H1 (cell line): ENCODE measurements around the gene RAMP3. TPM values are rescaled to one million over a fixed set of nuclear protein-coding genes. Genes with fewer than 3 reads are reported as not detected.

Source experiments
- CTCF ChIA-PET: fragments of 300-600 bp; sonication (Branson Sonifier 250); formaldehyde crosslinking; loops from one replicate; lab custom pipeline; 2021; ENCODE audit not compliant: partially characterized antibody; lab: Charles Lee
- POLR2A ChIA-PET: fragments of 300-600 bp; sonication (Branson Sonifier 250); formaldehyde crosslinking; loops from one replicate; lab custom pipeline; 2021; ENCODE audit warnings: inconsistent platforms; ENCODE audit not compliant: partially characterized antibody; lab: Charles Lee
- DNase-seq, 2 experiments: peaks; one replicate each; pipeline versions ENCODE4 v3.0.0 to v3.0.0-alpha.2; 2010 to 2022; ENCODE audit warnings: low spot score in 2 of 2, low read depth in 1 of 2, mixed read lengths in 1 of 2
- FAIRE-seq: peaks from 2 replicates; lab custom pipeline; 2011; peaks lifted over from hg19 to GRCh38; lab: Jason Lieb, UNC
- H2AFZ ChIP-seq: 2 replicates; pipeline ENCODE4 v1.8.1; 2012; ENCODE audit warnings: low read length, inconsistent platforms
- H2AK5ac ChIP-seq: 2 replicates; pipeline ENCODE4 v1.6.1; 2013; ENCODE audit warnings: low read depth, low read length
- H2BK120ac ChIP-seq: replicated peaks from 2 replicates; pipeline ENCODE3; 2013; ENCODE audit warnings: low read depth, low read length, inconsistent platforms
- H2BK12ac ChIP-seq: 2 replicates; pipeline ENCODE4 v1.6.1; 2013; ENCODE audit warnings: low read depth, low read length
- H2BK15ac ChIP-seq: 2 replicates; pipeline ENCODE4 v1.6.1; 2013; ENCODE audit warnings: low read length
- H2BK20ac ChIP-seq: 2 replicates; pipeline ENCODE4 v1.6.1; 2013; ENCODE audit warnings: low read length
- H2BK5ac ChIP-seq: 2 replicates; pipeline ENCODE4 v1.6.1; 2013; ENCODE audit warnings: low read depth, low read length
- H3K14ac ChIP-seq: 2 replicates; pipeline ENCODE4 v1.6.1; 2013; ENCODE audit warnings: inconsistent platforms; ENCODE audit not compliant: insufficient read length
- H3K18ac ChIP-seq: 2 replicates; pipeline ENCODE4 v1.6.1; 2013; ENCODE audit warnings: low read length; ENCODE audit errors: extremely low read depth
- H3K23ac ChIP-seq: 2 replicates; pipeline ENCODE4 v1.6.1; 2013; ENCODE audit warnings: inconsistent platforms; ENCODE audit not compliant: insufficient read length
- H3K23me2 ChIP-seq: 2 replicates; pipeline ENCODE4 v1.6.1; 2013; ENCODE audit warnings: low read depth, low read length
- H3K27ac ChIP-seq: 2 replicates; pipeline ENCODE4 v1.6.1; 2011; ENCODE audit warnings: low read depth, low read length, inconsistent platforms
- H3K27me3 ChIP-seq, 4 experiments: replicated peaks in 1 of 4; 1 replicate in 1 of 4; 2 replicates in 3 of 4; pipeline versions ENCODE4 v1.6.1 to v1.8.1; 2011 to 2013; ENCODE audit warnings: low read length in 3 of 4, mild to moderate bottlenecking in 3 of 4, inconsistent platforms in 2 of 4, mixed read lengths in 2 of 4, moderate library complexity in 1 of 4; ENCODE audit not compliant: control insufficient read depth in 3 of 4, insufficient read depth in 3 of 4; ENCODE audit errors: extremely low read depth in 1 of 4
- H3K36me3 ChIP-seq, 4 experiments: 2 replicates each; pipeline versions ENCODE4 v1.6.1 to v1.8.1; 2011 to 2013; ENCODE audit warnings: mild to moderate bottlenecking in 4 of 4, low read length in 3 of 4, moderate library complexity in 2 of 4, control low read depth in 1 of 4, inconsistent platforms in 1 of 4; ENCODE audit not compliant: insufficient read depth in 4 of 4, control insufficient read depth in 2 of 4
- H3K4ac ChIP-seq: replicated peaks from 2 replicates; pipeline ENCODE3; 2013; ENCODE audit warnings: low read length, low read depth, mixed read lengths, inconsistent platforms; ENCODE audit not compliant: insufficient read length
- H3K4me1 ChIP-seq, 4 experiments: replicated peaks in 1 of 4; 1 replicate in 1 of 4; 2 replicates in 3 of 4; pipeline versions ENCODE4 v1.6.1 to v1.8.1; 2011 to 2013; ENCODE audit warnings: low read length in 3 of 4, inconsistent platforms in 2 of 4, mixed read lengths in 1 of 4; ENCODE audit not compliant: insufficient read depth in 4 of 4, control insufficient read depth in 3 of 4
- H3K4me2 ChIP-seq, 2 experiments: 2 replicates each; pipeline versions ENCODE4 v1.6.1 to v1.8.1; 2011 to 2013; ENCODE audit warnings: low read depth in 2 of 2, low read length in 2 of 2, control low read depth in 1 of 2, inconsistent platforms in 1 of 2, mild to moderate bottlenecking in 1 of 2; ENCODE audit not compliant: insufficient read depth in 1 of 2
- H3K4me3 ChIP-seq, 4 experiments: fragments of 200-600, 300-600 bp in 1 of 4; sonication (generic), shearing (Covaris generic), sonication (Bioruptor Twin) in 1 of 4; 2 replicates each; pipeline versions ENCODE4 v1.5.1 to v1.8.1; 2011 to 2016; ENCODE audit warnings: low read length in 4 of 4, low read depth in 3 of 4, control low read depth in 2 of 4, inconsistent platforms in 2 of 4, mild to moderate bottlenecking in 2 of 4, mixed read lengths in 1 of 4, moderate library complexity in 1 of 4; ENCODE audit not compliant: insufficient read depth in 2 of 4; ENCODE audit errors: extremely low read depth in 1 of 4
- H3K56ac ChIP-seq: replicated peaks from 2 replicates; pipeline ENCODE3; 2013; ENCODE audit warnings: low read depth, mild to moderate bottlenecking, mixed read lengths, low read length, inconsistent platforms; ENCODE audit not compliant: insufficient read length
- H3K79me1 ChIP-seq: 2 replicates; pipeline ENCODE4 v1.6.1; 2013; ENCODE audit warnings: low read depth, low read length, control low read depth
- H3K79me2 ChIP-seq, 2 experiments: 2 replicates each; pipeline versions ENCODE4 v1.6.1 to v1.8.1; 2012 to 2013; ENCODE audit warnings: low read length in 2 of 2, mild to moderate bottlenecking in 2 of 2, inconsistent platforms in 1 of 2; ENCODE audit not compliant: insufficient read depth in 2 of 2, control insufficient read depth in 1 of 2
- H3K9ac ChIP-seq, 4 experiments: replicated peaks in 1 of 4; 1 replicate in 1 of 4; 2 replicates in 3 of 4; pipeline versions ENCODE4 v1.6.1 to v1.8.1; 2011 to 2013; ENCODE audit warnings: low read depth in 3 of 4, low read length in 3 of 4, control low read depth in 2 of 4, mild to moderate bottlenecking in 2 of 4, moderate library complexity in 2 of 4, inconsistent platforms in 1 of 4; ENCODE audit errors: extremely low read depth in 1 of 4
- H3K9me3 ChIP-seq, 2 experiments: 2 replicates each; pipeline versions ENCODE4 v1.6.1 to v1.8.1; 2012 to 2013; ENCODE audit warnings: mild to moderate bottlenecking in 2 of 2, moderate library complexity in 2 of 2, control low read depth in 1 of 2, inconsistent platforms in 1 of 2, low read depth in 1 of 2, low read length in 1 of 2, mixed read lengths in 1 of 2; ENCODE audit not compliant: insufficient read depth in 2 of 2
- H4K20me1 ChIP-seq, 2 experiments: replicated peaks in 1 of 2; 2 replicates each; pipeline versions ENCODE3 to v1.8.1; 2011 to 2013; ENCODE audit warnings: inconsistent platforms in 2 of 2, low read length in 2 of 2, mild to moderate bottlenecking in 1 of 2; ENCODE audit not compliant: insufficient read depth in 2 of 2, control insufficient read depth in 1 of 2
- H4K5ac ChIP-seq: 2 replicates; pipeline ENCODE4 v1.6.1; 2013; ENCODE audit warnings: low read length, low read depth, mixed read lengths, inconsistent platforms; ENCODE audit not compliant: insufficient read length
- H4K8ac ChIP-seq: 2 replicates; pipeline ENCODE4 v1.8.0; 2013; ENCODE audit warnings: mild to moderate bottlenecking, moderate library complexity, low read length, inconsistent platforms; ENCODE audit not compliant: insufficient read depth; ENCODE audit errors: extremely low read depth
- H4K91ac ChIP-seq: replicated peaks from 2 replicates; pipeline ENCODE3; 2013; ENCODE audit warnings: low read length, mixed read lengths, inconsistent platforms; ENCODE audit not compliant: insufficient read length
- CHD2 ChIP-seq: IDR thresholded peaks from 2 replicates; pipeline ENCODE4 v1.6.1; 2012; ENCODE audit warnings: low read length, improper control_type of control experiment
- CTBP2 ChIP-seq: IDR thresholded peaks from 2 replicates; pipeline ENCODE4 v1.7.0; 2011; ENCODE audit warnings: borderline replicate concordance, mild to moderate bottlenecking, moderate library complexity, mixed read lengths, low read length; ENCODE audit not compliant: insufficient read depth, insufficient read length
- GTF2F1 ChIP-seq: IDR thresholded peaks from 2 replicates; pipeline ENCODE4 v1.6.1; 2012; ENCODE audit warnings: low read depth, low read length, improper control_type of control experiment, borderline replicate concordance
- JUND ChIP-seq: IDR thresholded peaks from 2 replicates; pipeline ENCODE4 v1.6.1; 2011; ENCODE audit warnings: mild to moderate bottlenecking, improper control_type of control experiment, low read length
- NANOG ChIP-seq: IDR thresholded peaks from 2 replicates; pipeline ENCODE4 v1.6.1; 2011; ENCODE audit warnings: low read length, low read depth, mild to moderate bottlenecking, inconsistent platforms; ENCODE audit not compliant: insufficient read depth, poor library complexity, severe bottlenecking
- SRF ChIP-seq: IDR thresholded peaks from 2 replicates; pipeline ENCODE4 v1.6.1; 2011; ENCODE audit warnings: mild to moderate bottlenecking, low read depth, low read length, moderate library complexity
- TAF7 ChIP-seq: optimal IDR thresholded peaks from 2 replicates; pipeline ENCODE3; 2011; ENCODE audit warnings: low read depth, mild to moderate bottlenecking, inconsistent platforms, low read length, moderate library complexity, borderline replicate concordance
- TCF12 ChIP-seq: IDR thresholded peaks from 2 replicates; pipeline ENCODE4 v1.6.1; 2011; ENCODE audit warnings: low read depth, mild to moderate bottlenecking, low read length
- WGBS, 2 experiments: shearing (Covaris generic) in 1 of 2; methylation state at CpG; one replicate each; pipeline versions ENCODE4 v1.1.6 to v1.1.7; 2013 to 2015; ENCODE audit warnings: low lambda C conversion rate in 2 of 2, mixed read lengths in 2 of 2, inconsistent platforms in 1 of 2, low coverage in 1 of 2, missing lambda C conversion rate in 1 of 2; ENCODE audit not compliant: insufficient replicate concordance in 2 of 2, insufficient coverage in 1 of 2, insufficient read length in 1 of 2; ENCODE audit errors: extremely low coverage in 1 of 2, missing lambda C conversion rate in 1 of 2; 5-methylcytosine and 5-hydroxymethylcytosine counted together
- polyA plus RNA-seq, 7 experiments: library from polyadenylated mRNA; depleted of rRNA in 3 of 7; stranded (reverse) in 5 of 7; unstranded in 2 of 7; fragments of >200 nt in 5 of 7; fragments of 200-250 nt in 2 of 7; gene quantifications; 1 replicate in 5 of 7; 2 replicates in 1 of 7; 4 replicates in 1 of 7; pipeline versions ENCODE4 v1.2.1 to v1.2.3, GENCODE V29; 2011 to 2013; ENCODE audit warnings: missing spikeins in 2 of 7, mixed read lengths in 2 of 7
- total RNA-seq: library from RNA; stranded (reverse); fragmentation: NEBNext Ultra II Directional; extraction: Animal tissue kit (Norgen Biotek cat#: 25700); gene quantifications from 2 replicates; pipeline ENCODE4 v1.2.1, GENCODE V29; 2021

The RAMP3 gene
- total and polyA plus RNA-seq, 2 of the 8 experiments (the other 6 are each of a cell fraction or from before 2014, with no cell fraction given), result 0.88 to 0.98 TPM

DNA sequence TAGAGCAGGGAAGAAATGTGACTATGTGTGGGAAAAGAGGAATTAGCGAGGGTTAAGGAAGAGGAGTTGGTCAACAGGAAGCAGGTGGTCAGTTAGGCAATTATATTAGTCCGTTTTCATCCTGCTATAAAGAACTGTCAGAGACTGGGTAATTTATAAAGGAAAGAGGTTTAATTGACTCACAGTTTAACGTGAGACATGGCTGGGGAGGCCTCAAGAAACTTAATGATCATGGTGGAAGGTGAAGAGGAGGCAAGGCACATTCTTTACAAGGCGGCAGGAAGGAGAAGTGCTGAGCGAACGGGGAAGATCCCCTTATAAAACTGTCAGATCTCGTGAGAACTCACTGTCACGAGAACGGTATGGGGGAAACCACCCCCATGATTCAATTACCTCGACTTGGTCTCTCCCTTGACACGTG lies 35.0 kb downstream of the RAMP3 start:
- no peaks in the 10 kb centered on the region for H3K23me2 ChIP-seq
- no peak overlapping the region for H2AK5ac ChIP-seq
- no peak overlapping the region for H3K4me3 ChIP-seq
- no peak overlapping the region for H4K91ac ChIP-seq
- H3K79me1 ChIP-seq, result no peaks in the 10 kb centered on the region
- WGBS, 2 experiments, result 83 to 100% methylated on average over 1 to 11 of the region's 11 CpGs
- no peaks in the 10 kb centered on the region for H3K4me1 ChIP-seq
- POLR2A ChIA-PET, result no interaction called here
- DNase-seq (no peak), FAIRE-seq (no peak)
- H3K56ac ChIP-seq, result no peak overlapping the region
- no peaks in the 10 kb centered on the region for H3K9me3 ChIP-seq
- H3K27me3 ChIP-seq, result no peaks in the 10 kb centered on the region
- no peaks in the 10 kb centered on the region for H4K20me1 ChIP-seq
- no peak overlapping the region for H3K23ac ChIP-seq
- no peak overlapping the region for H3K18ac ChIP-seq
- no peak overlapping the region for H3K27ac ChIP-seq
- H3K9ac ChIP-seq, result no peak overlapping the region
- H2AFZ ChIP-seq, result no peak overlapping the region
- no peak overlapping the region for H3K14ac ChIP-seq
- no peaks in the 10 kb centered on the region for H3K79me2 ChIP-seq
- H2BK20ac ChIP-seq, result no peak overlapping the region
- no peak overlapping the region for H2BK5ac ChIP-seq
- no peak overlapping the region for H2BK12ac ChIP-seq
- no peak overlapping the region for H4K8ac ChIP-seq
- CTCF ChIA-PET, result interaction anchor here (1.2 kb wide), 1 partner anchor 15 kb away, joined by 3 read pairs; no protein-coding TSS in a partner anchor
- H3K4ac ChIP-seq, result no peak overlapping the region
- H4K5ac ChIP-seq, result no peak overlapping the region
- H3K4me2 ChIP-seq, result no peak overlapping the region
- no peak overlapping the region for H2BK15ac ChIP-seq
- TF ChIP-seq JUND, result no peak
- no peak for TF ChIP-seq SRF
- no peak for TF ChIP-seq TAF7
- TF ChIP-seq CTBP2, result no peak
- TF ChIP-seq NANOG, result no peak
- TF ChIP-seq CHD2, result no peak
- no peak for TF ChIP-seq TCF12
- TF ChIP-seq GTF2F1, result no peak
- no peaks in the 10 kb centered on the region for H3K36me3 ChIP-seq
- H2BK120ac ChIP-seq, result no peak overlapping the region
